H1 (cell line): ENCODE measurements around the gene KCTD12. TPM values are rescaled to one million over a fixed set of nuclear protein-coding genes. Genes with fewer than 3 reads are reported as not detected.

Source experiments
- CTCF ChIA-PET: fragments of 300-600 bp; sonication (Branson Sonifier 250); formaldehyde crosslinking; loops from one replicate; lab custom pipeline; 2021; ENCODE audit not compliant: partially characterized antibody; lab: Charles Lee
- POLR2A ChIA-PET: fragments of 300-600 bp; sonication (Branson Sonifier 250); formaldehyde crosslinking; loops from one replicate; lab custom pipeline; 2021; ENCODE audit warnings: inconsistent platforms; ENCODE audit not compliant: partially characterized antibody; lab: Charles Lee
- DNase-seq, 2 experiments: peaks; one replicate each; pipeline versions ENCODE4 v3.0.0 to v3.0.0-alpha.2; 2010 to 2022; ENCODE audit warnings: low spot score in 2 of 2, low read depth in 1 of 2, mixed read lengths in 1 of 2
- FAIRE-seq: peaks from 2 replicates; lab custom pipeline; 2011; peaks lifted over from hg19 to GRCh38; lab: Jason Lieb, UNC
- H2AFZ ChIP-seq: 2 replicates; pipeline ENCODE4 v1.8.1; 2012; ENCODE audit warnings: low read length, inconsistent platforms
- H2AK5ac ChIP-seq: 2 replicates; pipeline ENCODE4 v1.6.1; 2013; ENCODE audit warnings: low read depth, low read length
- H2BK120ac ChIP-seq: replicated peaks from 2 replicates; pipeline ENCODE3; 2013; ENCODE audit warnings: low read depth, low read length, inconsistent platforms
- H2BK12ac ChIP-seq: 2 replicates; pipeline ENCODE4 v1.6.1; 2013; ENCODE audit warnings: low read depth, low read length
- H2BK15ac ChIP-seq: 2 replicates; pipeline ENCODE4 v1.6.1; 2013; ENCODE audit warnings: low read length
- H2BK20ac ChIP-seq: 2 replicates; pipeline ENCODE4 v1.6.1; 2013; ENCODE audit warnings: low read length
- H2BK5ac ChIP-seq: 2 replicates; pipeline ENCODE4 v1.6.1; 2013; ENCODE audit warnings: low read depth, low read length
- H3K14ac ChIP-seq: 2 replicates; pipeline ENCODE4 v1.6.1; 2013; ENCODE audit warnings: inconsistent platforms; ENCODE audit not compliant: insufficient read length
- H3K18ac ChIP-seq: 2 replicates; pipeline ENCODE4 v1.6.1; 2013; ENCODE audit warnings: low read length; ENCODE audit errors: extremely low read depth
- H3K23ac ChIP-seq: 2 replicates; pipeline ENCODE4 v1.6.1; 2013; ENCODE audit warnings: inconsistent platforms; ENCODE audit not compliant: insufficient read length
- H3K23me2 ChIP-seq: 2 replicates; pipeline ENCODE4 v1.6.1; 2013; ENCODE audit warnings: low read depth, low read length
- H3K27ac ChIP-seq: 2 replicates; pipeline ENCODE4 v1.6.1; 2011; ENCODE audit warnings: low read depth, low read length, inconsistent platforms
- H3K27me3 ChIP-seq, 4 experiments: replicated peaks in 1 of 4; 1 replicate in 1 of 4; 2 replicates in 3 of 4; pipeline versions ENCODE4 v1.6.1 to v1.8.1; 2011 to 2013; ENCODE audit warnings: low read length in 3 of 4, mild to moderate bottlenecking in 3 of 4, inconsistent platforms in 2 of 4, mixed read lengths in 2 of 4, moderate library complexity in 1 of 4; ENCODE audit not compliant: control insufficient read depth in 3 of 4, insufficient read depth in 3 of 4; ENCODE audit errors: extremely low read depth in 1 of 4
- H3K36me3 ChIP-seq, 4 experiments: 2 replicates each; pipeline versions ENCODE4 v1.6.1 to v1.8.1; 2011 to 2013; ENCODE audit warnings: mild to moderate bottlenecking in 4 of 4, low read length in 3 of 4, moderate library complexity in 2 of 4, control low read depth in 1 of 4, inconsistent platforms in 1 of 4; ENCODE audit not compliant: insufficient read depth in 4 of 4, control insufficient read depth in 2 of 4
- H3K4ac ChIP-seq: replicated peaks from 2 replicates; pipeline ENCODE3; 2013; ENCODE audit warnings: low read length, low read depth, mixed read lengths, inconsistent platforms; ENCODE audit not compliant: insufficient read length
- H3K4me1 ChIP-seq, 4 experiments: replicated peaks in 1 of 4; 1 replicate in 1 of 4; 2 replicates in 3 of 4; pipeline versions ENCODE4 v1.6.1 to v1.8.1; 2011 to 2013; ENCODE audit warnings: low read length in 3 of 4, inconsistent platforms in 2 of 4, mixed read lengths in 1 of 4; ENCODE audit not compliant: insufficient read depth in 4 of 4, control insufficient read depth in 3 of 4
- H3K4me2 ChIP-seq, 2 experiments: 2 replicates each; pipeline versions ENCODE4 v1.6.1 to v1.8.1; 2011 to 2013; ENCODE audit warnings: low read depth in 2 of 2, low read length in 2 of 2, control low read depth in 1 of 2, inconsistent platforms in 1 of 2, mild to moderate bottlenecking in 1 of 2; ENCODE audit not compliant: insufficient read depth in 1 of 2
- H3K4me3 ChIP-seq, 4 experiments: fragments of 200-600, 300-600 bp in 1 of 4; sonication (generic), shearing (Covaris generic), sonication (Bioruptor Twin) in 1 of 4; 2 replicates each; pipeline versions ENCODE4 v1.5.1 to v1.8.1; 2011 to 2016; ENCODE audit warnings: low read length in 4 of 4, low read depth in 3 of 4, control low read depth in 2 of 4, inconsistent platforms in 2 of 4, mild to moderate bottlenecking in 2 of 4, mixed read lengths in 1 of 4, moderate library complexity in 1 of 4; ENCODE audit not compliant: insufficient read depth in 2 of 4; ENCODE audit errors: extremely low read depth in 1 of 4
- H3K56ac ChIP-seq: replicated peaks from 2 replicates; pipeline ENCODE3; 2013; ENCODE audit warnings: low read depth, mild to moderate bottlenecking, mixed read lengths, low read length, inconsistent platforms; ENCODE audit not compliant: insufficient read length
- H3K79me1 ChIP-seq: 2 replicates; pipeline ENCODE4 v1.6.1; 2013; ENCODE audit warnings: low read depth, low read length, control low read depth
- H3K79me2 ChIP-seq, 2 experiments: 2 replicates each; pipeline versions ENCODE4 v1.6.1 to v1.8.1; 2012 to 2013; ENCODE audit warnings: low read length in 2 of 2, mild to moderate bottlenecking in 2 of 2, inconsistent platforms in 1 of 2; ENCODE audit not compliant: insufficient read depth in 2 of 2, control insufficient read depth in 1 of 2
- H3K9ac ChIP-seq, 4 experiments: replicated peaks in 1 of 4; 1 replicate in 1 of 4; 2 replicates in 3 of 4; pipeline versions ENCODE4 v1.6.1 to v1.8.1; 2011 to 2013; ENCODE audit warnings: low read depth in 3 of 4, low read length in 3 of 4, control low read depth in 2 of 4, mild to moderate bottlenecking in 2 of 4, moderate library complexity in 2 of 4, inconsistent platforms in 1 of 4; ENCODE audit errors: extremely low read depth in 1 of 4
- H3K9me3 ChIP-seq, 2 experiments: 2 replicates each; pipeline versions ENCODE4 v1.6.1 to v1.8.1; 2012 to 2013; ENCODE audit warnings: mild to moderate bottlenecking in 2 of 2, moderate library complexity in 2 of 2, control low read depth in 1 of 2, inconsistent platforms in 1 of 2, low read depth in 1 of 2, low read length in 1 of 2, mixed read lengths in 1 of 2; ENCODE audit not compliant: insufficient read depth in 2 of 2
- H4K20me1 ChIP-seq, 2 experiments: replicated peaks in 1 of 2; 2 replicates each; pipeline versions ENCODE3 to v1.8.1; 2011 to 2013; ENCODE audit warnings: inconsistent platforms in 2 of 2, low read length in 2 of 2, mild to moderate bottlenecking in 1 of 2; ENCODE audit not compliant: insufficient read depth in 2 of 2, control insufficient read depth in 1 of 2
- H4K5ac ChIP-seq: 2 replicates; pipeline ENCODE4 v1.6.1; 2013; ENCODE audit warnings: low read length, low read depth, mixed read lengths, inconsistent platforms; ENCODE audit not compliant: insufficient read length
- H4K8ac ChIP-seq: 2 replicates; pipeline ENCODE4 v1.8.0; 2013; ENCODE audit warnings: mild to moderate bottlenecking, moderate library complexity, low read length, inconsistent platforms; ENCODE audit not compliant: insufficient read depth; ENCODE audit errors: extremely low read depth
- H4K91ac ChIP-seq: replicated peaks from 2 replicates; pipeline ENCODE3; 2013; ENCODE audit warnings: low read length, mixed read lengths, inconsistent platforms; ENCODE audit not compliant: insufficient read length
- CEBPB ChIP-seq: IDR thresholded peaks from 2 replicates; pipeline ENCODE4 v1.6.1; 2012; ENCODE audit warnings: low read depth, low read length
- FOSL1 ChIP-seq: IDR thresholded peaks from 2 replicates; pipeline ENCODE4 v1.6.1; 2011; ENCODE audit warnings: mild to moderate bottlenecking, low read depth, low read length, moderate library complexity; ENCODE audit not compliant: insufficient read depth
- RAD21 ChIP-seq, 2 experiments: IDR thresholded peaks in 1 of 2; conservative IDR thresholded peaks in 1 of 2; 2 replicates each; pipeline ENCODE4 v1.6.1; 2011; ENCODE audit warnings: low read depth in 2 of 2, low read length in 2 of 2, improper control_type of control experiment in 1 of 2, inconsistent platforms in 1 of 2, mild to moderate bottlenecking in 1 of 2, moderate library complexity in 1 of 2
- YY1 ChIP-seq: IDR thresholded peaks from 2 replicates; pipeline ENCODE4 v1.6.1; 2011; ENCODE audit warnings: low read depth, mild to moderate bottlenecking, low read length
- ZNF274 ChIP-seq: IDR thresholded peaks from 2 replicates; pipeline ENCODE4 v1.7.0; 2012; ENCODE audit warnings: low read length, borderline replicate concordance; ENCODE audit errors: extremely low read depth
- WGBS, 2 experiments: shearing (Covaris generic) in 1 of 2; methylation state at CpG; one replicate each; pipeline versions ENCODE4 v1.1.6 to v1.1.7; 2013 to 2015; ENCODE audit warnings: low lambda C conversion rate in 2 of 2, mixed read lengths in 2 of 2, inconsistent platforms in 1 of 2, low coverage in 1 of 2, missing lambda C conversion rate in 1 of 2; ENCODE audit not compliant: insufficient replicate concordance in 2 of 2, insufficient coverage in 1 of 2, insufficient read length in 1 of 2; ENCODE audit errors: extremely low coverage in 1 of 2, missing lambda C conversion rate in 1 of 2; 5-methylcytosine and 5-hydroxymethylcytosine counted together
- polyA plus RNA-seq, 7 experiments: library from polyadenylated mRNA; depleted of rRNA in 3 of 7; stranded (reverse) in 5 of 7; unstranded in 2 of 7; fragments of >200 nt in 5 of 7; fragments of 200-250 nt in 2 of 7; gene quantifications; 1 replicate in 5 of 7; 2 replicates in 1 of 7; 4 replicates in 1 of 7; pipeline versions ENCODE4 v1.2.1 to v1.2.3, GENCODE V29; 2011 to 2013; ENCODE audit warnings: missing spikeins in 2 of 7, mixed read lengths in 2 of 7
- total RNA-seq: library from RNA; stranded (reverse); fragmentation: NEBNext Ultra II Directional; extraction: Animal tissue kit (Norgen Biotek cat#: 25700); gene quantifications from 2 replicates; pipeline ENCODE4 v1.2.1, GENCODE V29; 2021
- TF ChIP-seq, protein P1 (sequence below): IDR thresholded peaks from 2 replicates; pipeline ENCODE4 v1.6.1; 2011; ENCODE audit warnings: low read length, improper control_type of control experiment
- TF ChIP-seq, protein P2 (sequence below), 3 experiments: IDR thresholded peaks; 1 replicate in 2 of 3; 2 replicates in 1 of 3; pipeline versions ENCODE4 v1.5.1 to v1.6.1; 2011; ENCODE audit warnings: low read length in 3 of 3, mild to moderate bottlenecking in 3 of 3, inconsistent platforms in 2 of 3, low read depth in 1 of 3, moderate library complexity in 1 of 3; ENCODE audit not compliant: insufficient read depth in 1 of 3; ENCODE audit errors: control extremely low read depth in 1 of 3

Gene KCTD12
- total and polyA plus RNA-seq, 2 of the 8 experiments (the other 6 are each of a cell fraction or from before 2014, with no cell fraction given), result 2.5 to 9.6 TPM

DNA sequence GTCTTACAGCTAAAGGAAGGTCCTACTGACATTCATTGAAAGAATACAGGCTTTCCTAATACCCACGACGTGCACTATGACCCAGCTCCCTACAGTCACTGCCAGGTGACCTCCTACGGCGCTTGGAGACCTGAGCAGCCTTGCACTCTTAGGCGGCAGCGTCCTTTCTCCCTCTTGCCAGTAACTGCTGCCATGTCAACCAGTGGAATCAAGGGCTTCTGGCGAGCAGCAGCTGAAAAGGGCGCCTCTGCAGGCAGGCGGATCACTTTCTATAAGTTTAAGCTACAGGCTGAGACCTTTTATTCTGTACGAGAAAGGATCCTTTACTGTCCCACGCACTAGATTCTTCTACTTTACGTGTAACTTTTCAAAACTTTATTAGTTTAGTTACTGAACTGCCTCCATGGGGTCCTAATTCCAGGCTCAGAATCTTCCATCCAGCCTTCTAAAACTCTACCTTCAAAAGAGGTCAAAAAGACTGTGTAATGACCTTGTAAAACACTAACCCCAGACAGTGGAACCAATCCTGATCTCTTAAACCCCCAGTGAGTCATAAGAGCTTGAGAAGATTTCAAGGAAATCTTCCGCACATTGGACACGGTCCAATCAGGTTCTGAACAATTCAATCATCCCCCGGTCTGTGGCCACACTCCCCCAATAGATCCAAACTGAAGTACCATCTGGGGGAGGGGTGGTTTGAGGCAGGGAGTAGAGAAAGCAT lies 1.9 kb downstream of the KCTD12 start:
- Histone ChIP-seq H4K20me1 (no peaks in the 10 kb centered on the region), H2AK5ac (no peak overlapping the region), H4K5ac (no peak overlapping the region), H2BK20ac (no peak overlapping the region), H3K9ac (no peak overlapping the region), H3K4me3 (peak overlapping the region in 1 of 4 experiments; percentile 74; a peak in 3 of 8 replicates), H3K14ac (no peak overlapping the region), H3K4ac (no peak overlapping the region), H3K18ac (no peak overlapping the region), H3K79me1 (no peaks in the 10 kb centered on the region), H3K36me3 (no peaks in the 10 kb centered on the region), H3K4me2 (peak overlapping the region; percentile 59 to 96), H3K56ac (no peak overlapping the region), H2BK5ac (no peak overlapping the region), H3K9me3 (no peaks in the 10 kb centered on the region), H3K23me2 (peaks cover 19% of the 10 kb centered on the region; the same call in 1 of the 2 replicates), H3K23ac (no peak overlapping the region), H2AFZ (no peak overlapping the region), H2BK120ac (no peak overlapping the region), H3K27me3 (peaks cover 10 to 43% (median 38%) of the 10 kb centered on the region in 4 experiments), H2BK12ac (no peak overlapping the region)
- peak; percentile 65 for FAIRE-seq
- ChIA-PET CTCF (interaction anchor here (0.6 to 3.8 kb wide), 25 partner anchors 7 to 1008 kb away, joined by 3 to 21 read pairs (median 6); no protein-coding TSS in a partner anchor), POLR2A (interaction anchor here (1.2 kb wide), 1 partner anchor 15 kb away, joined by 4 read pairs; no protein-coding TSS in a partner anchor)
- DNase-seq, result peak in 1 of 2 experiments; percentile 33
- TF ChIP-seq RAD21 (IDR thresholded peaks at IDR 0.05 in 1 of 2, conservative IDR thresholded peaks at IDR 0.05 in 1 of 2; ENCODE audit: low read depth in 2 of 2, low read length in 2 of 2), result peak; percentile 57 to 63
- no peak for TF ChIP-seq YY1
- TF ChIP-seq CEBPB, result no peak
- TF ChIP-seq, protein P1, sequence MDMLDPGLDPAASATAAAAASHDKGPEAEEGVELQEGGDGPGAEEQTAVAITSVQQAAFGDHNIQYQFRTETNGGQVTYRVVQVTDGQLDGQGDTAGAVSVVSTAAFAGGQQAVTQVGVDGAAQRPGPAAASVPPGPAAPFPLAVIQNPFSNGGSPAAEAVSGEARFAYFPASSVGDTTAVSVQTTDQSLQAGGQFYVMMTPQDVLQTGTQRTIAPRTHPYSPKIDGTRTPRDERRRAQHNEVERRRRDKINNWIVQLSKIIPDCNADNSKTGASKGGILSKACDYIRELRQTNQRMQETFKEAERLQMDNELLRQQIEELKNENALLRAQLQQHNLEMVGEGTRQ, result no peak
- TF ChIP-seq FOSL1, result 0 out of 2 replicates have a peak, but pooled peaks have one; percentile 33
- TF ChIP-seq, protein P2, sequence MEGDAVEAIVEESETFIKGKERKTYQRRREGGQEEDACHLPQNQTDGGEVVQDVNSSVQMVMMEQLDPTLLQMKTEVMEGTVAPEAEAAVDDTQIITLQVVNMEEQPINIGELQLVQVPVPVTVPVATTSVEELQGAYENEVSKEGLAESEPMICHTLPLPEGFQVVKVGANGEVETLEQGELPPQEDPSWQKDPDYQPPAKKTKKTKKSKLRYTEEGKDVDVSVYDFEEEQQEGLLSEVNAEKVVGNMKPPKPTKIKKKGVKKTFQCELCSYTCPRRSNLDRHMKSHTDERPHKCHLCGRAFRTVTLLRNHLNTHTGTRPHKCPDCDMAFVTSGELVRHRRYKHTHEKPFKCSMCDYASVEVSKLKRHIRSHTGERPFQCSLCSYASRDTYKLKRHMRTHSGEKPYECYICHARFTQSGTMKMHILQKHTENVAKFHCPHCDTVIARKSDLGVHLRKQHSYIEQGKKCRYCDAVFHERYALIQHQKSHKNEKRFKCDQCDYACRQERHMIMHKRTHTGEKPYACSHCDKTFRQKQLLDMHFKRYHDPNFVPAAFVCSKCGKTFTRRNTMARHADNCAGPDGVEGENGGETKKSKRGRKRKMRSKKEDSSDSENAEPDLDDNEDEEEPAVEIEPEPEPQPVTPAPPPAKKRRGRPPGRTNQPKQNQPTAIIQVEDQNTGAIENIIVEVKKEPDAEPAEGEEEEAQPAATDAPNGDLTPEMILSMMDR (IDR thresholded peaks at IDR 0.05; ENCODE audit: control extremely low read depth in 1 of 3, insufficient read depth in 1 of 3, low read depth in 1 of 3, low read length in 3 of 3), result peak; percentile 45 to 74 (median 45)
- no peak for TF ChIP-seq ZNF274
- TF ChIP-seq, all 59 proteins: peak for 3
- H3K79me2 ChIP-seq, result no peaks in the 10 kb centered on the region
- no peak overlapping the region for H3K27ac ChIP-seq
- WGBS, 2 experiments, result 33% methylated on average over 15 of the region's 15 CpGs; no CpG with 5 or more reads in 1 of the 2 experiments
- no peak overlapping the region; the same call in 1 of the 2 replicates for H4K8ac ChIP-seq
- peaks cover 0 to 5% (median 4%) of the 10 kb centered on the region in 4 experiments for H3K4me1 ChIP-seq
- no peak overlapping the region for H4K91ac ChIP-seq
- no peak overlapping the region for H2BK15ac ChIP-seq
